ENCODE measurements around the gene TRIM46.

TRIM46 gene

GRCh38 chr1:155202731-155203515 is 29.3 kb downstream of the TRIM46 start:
- TF ChIP-seq CTCF (IDR thresholded peaks at IDR 0.05), result no peak
- no peaks in the 10 kb centered on the region for H3K9me3 ChIP-seq
- DNase-seq, result no peak
- peaks cover 0 to 35% (median 30%) of the 10 kb centered on the region in 3 donors for H3K36me3 ChIP-seq
- intact Hi-C loops (cut with DNase I; ENCODE audit: low total_unique reads), result no loop called here
- H3K4me1 ChIP-seq, result peaks cover 0 to 22% (median 20%) of the 10 kb centered on the region in 4 donors
- no peaks in the 10 kb centered on the region for H3K27me3 ChIP-seq
- no peak overlapping the region for H3K4me3 ChIP-seq
- no peak overlapping the region for H3K27ac ChIP-seq

GRCh38 chr1:155205035-155205434 is 31.4 kb downstream of the TRIM46 start:
- Histone ChIP-seq H3K36me3 (peaks cover 0 to 27% (median 23%) of the 10 kb centered on the region in 3 donors), H3K4me1 (peaks cover 0 to 33% (median 30%) of the 10 kb centered on the region in 4 donors), H3K9me3 (no peaks in the 10 kb centered on the region), H3K27ac (no peak overlapping the region), H3K4me3 (no peak overlapping the region), H3K27me3 (no peaks in the 10 kb centered on the region)
- no peak for DNase-seq
- no peak for TF ChIP-seq CTCF (IDR thresholded peaks at IDR 0.05)
- intact Hi-C loops (cut with DNase I; ENCODE audit: low total_unique reads), result loop anchor here (5.0 kb wide), 1 partner anchor 37 kb away; a partner anchor contains a TSS

DNA sequence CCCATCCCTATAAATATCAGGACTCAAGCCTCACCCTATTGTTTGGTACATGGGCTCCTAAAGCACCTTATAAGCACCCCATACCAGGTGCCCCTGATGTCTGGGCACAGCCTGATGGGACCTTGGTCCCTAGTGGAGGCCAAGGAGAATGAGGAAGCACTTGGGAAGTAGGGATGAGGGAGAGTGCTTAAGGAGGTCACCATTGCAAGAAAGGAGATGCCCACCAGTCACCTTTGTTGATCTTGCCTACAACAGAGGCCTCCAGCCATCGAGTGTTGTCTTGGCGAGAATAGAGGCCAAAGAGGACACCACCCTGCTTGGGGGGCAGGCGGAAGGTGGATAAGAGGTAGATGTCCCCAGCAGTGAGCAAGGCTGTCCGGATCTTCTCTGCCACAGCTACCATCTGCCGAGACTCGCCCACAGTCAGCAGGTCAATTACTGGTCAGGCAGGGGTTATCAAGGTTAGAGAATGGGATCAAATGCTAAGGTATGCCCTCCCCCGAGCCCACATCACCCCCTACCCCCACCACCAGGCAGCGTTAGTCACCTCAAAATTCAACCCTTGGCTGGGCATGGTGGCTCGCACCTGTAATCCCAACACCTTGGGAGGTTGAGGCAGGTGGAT is 32.4 kb downstream of the TRIM46 start:
- Histone ChIP-seq H3K9me3 (no peaks in the 10 kb centered on the region), H3K27me3 (no peaks in the 10 kb centered on the region), H3K4me1 (peaks cover 0 to 41% (median 31%) of the 10 kb centered on the region in 4 donors), H3K4me3 (no peak overlapping the region), H3K36me3 (peaks cover 0 to 16% (median 13%) of the 10 kb centered on the region in 3 donors), H3K27ac (peak overlapping the region; percentile 98 to 99)
- TF ChIP-seq CTCF (IDR thresholded peaks at IDR 0.05), result no peak
- intact Hi-C loops (cut with DNase I; ENCODE audit: low total_unique reads), result loop anchor here (5.0 kb wide), 1 partner anchor 36 kb away; a partner anchor contains a TSS
- no peak for DNase-seq

GRCh38 chr1:155206891-155207805 is 33.5 kb downstream of the TRIM46 start:
- no peaks in the 10 kb centered on the region for H3K27me3 ChIP-seq
- intact Hi-C loops (cut with DNase I; ENCODE audit: low total_unique reads), result loop anchor here (5.0 kb wide), 1 partner anchor 35 kb away; a partner anchor contains a TSS
- peak; percentile 89 to 90 for DNase-seq
- H3K27ac ChIP-seq, result peak overlapping the region; percentile 98 to 99
- peaks cover 0 to 12% (median 8%) of the 10 kb centered on the region in 3 donors for H3K36me3 ChIP-seq
- peak overlapping the region; percentile 64 to 72 for H3K4me3 ChIP-seq
- peak; percentile 82 to 90 for TF ChIP-seq CTCF (IDR thresholded peaks at IDR 0.05)
- no peaks in the 10 kb centered on the region for H3K9me3 ChIP-seq
- H3K4me1 ChIP-seq, result peaks cover 0 to 52% (median 36%) of the 10 kb centered on the region in 4 donors
